SK-N-SH treated with all-trans-retinoic acid at 6 μM for 48 hours (cell line): ENCODE measurements around the gene OR2Z1.

ENCODE experiments used
- ATAC-seq: fragments of 200-7000 bp; cut with Tn5 transposase; 3 replicates; pipeline ENCODE4 v1.9.1; 2020; ENCODE audit warnings: mild to moderate bottlenecking, moderate library complexity
- ARNTL ChIP-seq: fragments of 450-650 bp; formaldehyde crosslinking; IDR thresholded peaks from 2 replicates; pipeline ENCODE4 v1.5.0; 2020; ENCODE audit warnings: low read depth, mild to moderate bottlenecking, moderate library complexity, borderline replicate concordance
- BACH2 ChIP-seq: fragments of 250-450 bp; sonication (Bioruptor Pico); IDR thresholded peaks from 2 replicates; pipeline ENCODE4 v1.9.0; 2021; ENCODE audit warnings: mild to moderate bottlenecking, borderline replicate concordance
- CSDC2 ChIP-seq: fragments of 250-450 bp; sonication (Bioruptor Pico); IDR thresholded peaks from 2 replicates; pipeline ENCODE4 v1.5.0; 2020; ENCODE audit warnings: mild to moderate bottlenecking, moderate library complexity
- CSRNP3 ChIP-seq: fragments of 250-450 bp; sonication (Bioruptor Pico); IDR thresholded peaks from 2 replicates; pipeline ENCODE4 v1.5.1; 2021; ENCODE audit warnings: mild to moderate bottlenecking, moderate library complexity
- GLIS3 ChIP-seq: fragments of 250-450 bp; sonication (Bioruptor Pico); IDR thresholded peaks from 2 replicates; pipeline ENCODE4 v1.5.0; 2020; ENCODE audit warnings: mild to moderate bottlenecking, moderate library complexity
- ISL1 ChIP-seq: fragments of 250-450 bp; sonication (Bioruptor Pico); IDR thresholded peaks from 2 replicates; pipeline ENCODE4 v2.1.2; 2022; ENCODE audit warnings: mild to moderate bottlenecking, moderate library complexity
- PATZ1 ChIP-seq: fragments of 250-450 bp; sonication (Bioruptor Pico); IDR thresholded peaks from 2 replicates; pipeline ENCODE4 v1.8.0; 2020; ENCODE audit warnings: mild to moderate bottlenecking, moderate library complexity, borderline replicate concordance
- PPARA ChIP-seq: fragments of 250-450 bp; sonication (Bioruptor Pico); IDR thresholded peaks from 2 replicates; pipeline ENCODE4 v1.5.0; 2020; ENCODE audit warnings: mild to moderate bottlenecking, borderline replicate concordance
- RARB ChIP-seq: fragments of 250-450 bp; sonication (Bioruptor Pico); IDR thresholded peaks from 2 replicates; pipeline ENCODE4 v1.8.0; 2021; ENCODE audit warnings: mild to moderate bottlenecking, moderate library complexity
- SNAI2 ChIP-seq: fragments of 250-450 bp; sonication (Bioruptor Pico); IDR thresholded peaks from 2 replicates; pipeline ENCODE4 v1.5.0; 2020; ENCODE audit warnings: mild to moderate bottlenecking, moderate library complexity
- TCF4 ChIP-seq: fragments of 250-450 bp; sonication (Bioruptor Pico); IDR thresholded peaks from 2 replicates; pipeline ENCODE4 v1.8.0; 2021; ENCODE audit warnings: mild to moderate bottlenecking, moderate library complexity, borderline replicate concordance
- TOX ChIP-seq: fragments of 250-450 bp; sonication (Bioruptor Pico); IDR thresholded peaks from 2 replicates; pipeline ENCODE4 v1.8.0; 2021; ENCODE audit warnings: mild to moderate bottlenecking, moderate library complexity, borderline replicate concordance
- ZC3H10 ChIP-seq: fragments of 250-450 bp; sonication (Bioruptor Pico); IDR thresholded peaks from 2 replicates; pipeline ENCODE4 v1.5.1; 2021; ENCODE audit warnings: mild to moderate bottlenecking, moderate library complexity
- ZFP3 ChIP-seq: fragments of 250-450 bp; sonication (Bioruptor Pico); IDR thresholded peaks from 2 replicates; pipeline ENCODE4 v1.5.0; 2020; ENCODE audit warnings: mild to moderate bottlenecking, moderate library complexity
- ZFP30 ChIP-seq: fragments of 450-650 bp; formaldehyde crosslinking; IDR thresholded peaks from 2 replicates; pipeline ENCODE4 v1.5.0; 2022; ENCODE audit warnings: mild to moderate bottlenecking, moderate library complexity
- ZNF565 ChIP-seq: fragments of 450-650 bp; formaldehyde crosslinking; conservative IDR thresholded peaks from 2 replicates; pipeline ENCODE4 v1.5.0; 2020; ENCODE audit warnings: low read depth, mild to moderate bottlenecking, moderate library complexity
- ZNF70 ChIP-seq: fragments of 450-650 bp; formaldehyde crosslinking; IDR thresholded peaks from 2 replicates; pipeline ENCODE4 v1.5.0; 2020; ENCODE audit warnings: mild to moderate bottlenecking, moderate library complexity
- TF ChIP-seq, protein P1 (sequence below): fragments of 250-450 bp; sonication (Bioruptor Pico); IDR thresholded peaks from 2 replicates; pipeline ENCODE4 v1.5.1; 2020; ENCODE audit warnings: low read depth, mild to moderate bottlenecking, moderate library complexity
- TF ChIP-seq, protein P2 (sequence below): fragments of 250-450 bp; sonication (Bioruptor Pico); IDR thresholded peaks from 2 replicates; pipeline ENCODE4 v1.5.0; 2020; ENCODE audit warnings: mild to moderate bottlenecking, moderate library complexity
- TF ChIP-seq, protein P3 (sequence below): fragments of 250-450 bp; sonication (Bioruptor Pico); IDR thresholded peaks from 2 replicates; pipeline ENCODE4 v1.8.0; 2021; ENCODE audit warnings: low read depth, mild to moderate bottlenecking, moderate library complexity, borderline replicate concordance

The OR2Z1 gene

GRCh38 chr19:8721334-8721733, at the start of gene OR2Z1:
OR2Z1 (plus strand) TSS chr19:8721634; CDS start chr19:8731029, 9,395 bp downstream.
- TF ChIP-seq TOX: no peak
- TF ChIP-seq GLIS3 (CRISPR knock-in tag): no peak
- TF ChIP-seq CSDC2 (CRISPR knock-in tag): no peak
- no peak for TF ChIP-seq ZFP30 (CRISPR knock-in tag)
- no peak for TF ChIP-seq ZNF565
- no peak for TF ChIP-seq ARNTL (CRISPR knock-in tag)
- no peak for TF ChIP-seq ZFP3 (CRISPR knock-in tag)
- TF ChIP-seq TCF4 (CRISPR knock-in tag): no peak
- no peak for TF ChIP-seq BACH2 (CRISPR knock-in tag)
- no peak for TF ChIP-seq SNAI2 (CRISPR knock-in tag)
- no peak for TF ChIP-seq ZNF70 (CRISPR knock-in tag)

GRCh38 chr19:8673276-8673891, 48.0 kb upstream of the OR2Z1 start:
- ATAC-seq: no peak
- TF ChIP-seq ZNF565 (no peak), RARB (CRISPR knock-in tag) (no peak), SNAI2 (CRISPR knock-in tag) (no peak), PPARA (no peak), ZC3H10 (CRISPR knock-in tag) (no peak), BACH2 (CRISPR knock-in tag) (no peak), PATZ1 (no peak), ZNF70 (CRISPR knock-in tag) (no peak), TOX (no peak), GLIS3 (CRISPR knock-in tag) (no peak)
- TF ChIP-seq, protein P1, sequence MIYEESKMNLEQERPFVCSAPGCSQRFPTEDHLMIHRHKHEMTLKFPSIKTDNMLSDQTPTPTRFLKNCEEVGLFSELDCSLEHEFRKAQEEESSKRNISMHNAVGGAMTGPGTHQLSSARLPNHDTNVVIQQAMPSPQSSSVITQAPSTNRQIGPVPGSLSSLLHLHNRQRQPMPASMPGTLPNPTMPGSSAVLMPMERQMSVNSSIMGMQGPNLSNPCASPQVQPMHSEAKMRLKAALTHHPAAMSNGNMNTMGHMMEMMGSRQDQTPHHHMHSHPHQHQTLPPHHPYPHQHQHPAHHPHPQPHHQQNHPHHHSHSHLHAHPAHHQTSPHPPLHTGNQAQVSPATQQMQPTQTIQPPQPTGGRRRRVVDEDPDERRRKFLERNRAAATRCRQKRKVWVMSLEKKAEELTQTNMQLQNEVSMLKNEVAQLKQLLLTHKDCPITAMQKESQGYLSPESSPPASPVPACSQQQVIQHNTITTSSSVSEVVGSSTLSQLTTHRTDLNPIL: no peak
- TF ChIP-seq, protein P2, sequence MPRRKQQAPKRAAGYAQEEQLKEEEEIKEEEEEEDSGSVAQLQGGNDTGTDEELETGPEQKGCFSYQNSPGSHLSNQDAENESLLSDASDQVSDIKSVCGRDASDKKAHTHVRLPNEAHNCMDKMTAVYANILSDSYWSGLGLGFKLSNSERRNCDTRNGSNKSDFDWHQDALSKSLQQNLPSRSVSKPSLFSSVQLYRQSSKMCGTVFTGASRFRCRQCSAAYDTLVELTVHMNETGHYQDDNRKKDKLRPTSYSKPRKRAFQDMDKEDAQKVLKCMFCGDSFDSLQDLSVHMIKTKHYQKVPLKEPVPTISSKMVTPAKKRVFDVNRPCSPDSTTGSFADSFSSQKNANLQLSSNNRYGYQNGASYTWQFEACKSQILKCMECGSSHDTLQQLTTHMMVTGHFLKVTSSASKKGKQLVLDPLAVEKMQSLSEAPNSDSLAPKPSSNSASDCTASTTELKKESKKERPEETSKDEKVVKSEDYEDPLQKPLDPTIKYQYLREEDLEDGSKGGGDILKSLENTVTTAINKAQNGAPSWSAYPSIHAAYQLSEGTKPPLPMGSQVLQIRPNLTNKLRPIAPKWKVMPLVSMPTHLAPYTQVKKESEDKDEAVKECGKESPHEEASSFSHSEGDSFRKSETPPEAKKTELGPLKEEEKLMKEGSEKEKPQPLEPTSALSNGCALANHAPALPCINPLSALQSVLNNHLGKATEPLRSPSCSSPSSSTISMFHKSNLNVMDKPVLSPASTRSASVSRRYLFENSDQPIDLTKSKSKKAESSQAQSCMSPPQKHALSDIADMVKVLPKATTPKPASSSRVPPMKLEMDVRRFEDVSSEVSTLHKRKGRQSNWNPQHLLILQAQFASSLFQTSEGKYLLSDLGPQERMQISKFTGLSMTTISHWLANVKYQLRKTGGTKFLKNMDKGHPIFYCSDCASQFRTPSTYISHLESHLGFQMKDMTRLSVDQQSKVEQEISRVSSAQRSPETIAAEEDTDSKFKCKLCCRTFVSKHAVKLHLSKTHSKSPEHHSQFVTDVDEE (CRISPR knock-in tag): no peak
- TF ChIP-seq, protein P3, sequence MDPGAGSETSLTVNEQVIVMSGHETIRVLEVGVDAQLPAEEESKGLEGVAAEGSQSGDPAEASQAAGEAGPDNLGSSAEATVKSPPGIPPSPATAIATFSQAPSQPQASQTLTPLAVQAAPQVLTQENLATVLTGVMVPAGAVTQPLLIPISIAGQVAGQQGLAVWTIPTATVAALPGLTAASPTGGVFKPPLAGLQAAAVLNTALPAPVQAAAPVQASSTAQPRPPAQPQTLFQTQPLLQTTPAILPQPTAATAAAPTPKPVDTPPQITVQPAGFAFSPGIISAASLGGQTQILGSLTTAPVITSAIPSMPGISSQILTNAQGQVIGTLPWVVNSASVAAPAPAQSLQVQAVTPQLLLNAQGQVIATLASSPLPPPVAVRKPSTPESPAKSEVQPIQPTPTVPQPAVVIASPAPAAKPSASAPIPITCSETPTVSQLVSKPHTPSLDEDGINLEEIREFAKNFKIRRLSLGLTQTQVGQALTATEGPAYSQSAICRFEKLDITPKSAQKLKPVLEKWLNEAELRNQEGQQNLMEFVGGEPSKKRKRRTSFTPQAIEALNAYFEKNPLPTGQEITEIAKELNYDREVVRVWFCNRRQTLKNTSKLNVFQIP (CRISPR knock-in tag): no peak
- TF ChIP-seq, all 23 proteins: peak for 0

More at GRCh38 chr19:8721334-8721733, at the start of gene OR2Z1:
- ATAC-seq: no peak

GRCh38 chr19:8675066-8675465, 46.4 kb upstream of the OR2Z1 start:
- TF ChIP-seq ZNF70 (CRISPR knock-in tag) (no peak), ZFP3 (CRISPR knock-in tag) (no peak), CSRNP3 (CRISPR knock-in tag) (no peak), ISL1 (CRISPR knock-in tag) (no peak)
- TF ChIP-seq, protein P3 (CRISPR knock-in tag): no peak
- ATAC-seq: no peak
